Measurements from ENCODE around the gene NRCAM.
"Not testable (repeated sequence)": the region's sequence is repeated elsewhere in the genome, so short reads cannot be mapped to it uniquely, and the experiment has no call there.

NRCAM gene

GRCh38 chr7:108280136-108280535, 176.1 kb downstream of the NRCAM start:
- DNase-seq (ENCODE audit: low spot score): no peak

- no peak for DNase-seq (ENCODE audit: low spot score)
Measured at GRCh38 chr7:108278776-108279175, 177.5 kb downstream of the NRCAM start.

- no peak for DNase-seq (ENCODE audit: low spot score)
Measured at GRCh38 chr7:108278281-108278680, 178.0 kb downstream of the NRCAM start.

DNA sequence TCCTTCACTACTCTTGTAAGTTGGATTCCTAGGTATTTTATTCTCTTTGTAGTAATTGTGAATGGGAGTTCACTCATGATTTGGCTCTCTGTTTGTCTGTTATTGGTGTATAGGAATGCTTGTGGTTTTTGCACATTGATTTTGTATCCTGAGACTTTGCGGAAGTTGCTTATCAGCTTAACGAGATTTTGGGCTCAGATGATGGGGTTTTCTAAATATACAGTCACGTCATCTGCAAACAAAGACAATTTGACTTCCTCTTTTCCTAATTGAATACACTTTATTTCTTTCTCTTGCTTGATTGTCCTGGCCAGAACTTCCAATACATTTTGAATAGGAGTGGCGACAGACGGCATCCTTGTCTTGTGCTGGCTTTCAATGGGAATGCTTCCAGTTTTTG, 181.8 kb downstream of the NRCAM start:
- DNase-seq (ENCODE audit: low spot score): not testable (repeated sequence)

DNA sequence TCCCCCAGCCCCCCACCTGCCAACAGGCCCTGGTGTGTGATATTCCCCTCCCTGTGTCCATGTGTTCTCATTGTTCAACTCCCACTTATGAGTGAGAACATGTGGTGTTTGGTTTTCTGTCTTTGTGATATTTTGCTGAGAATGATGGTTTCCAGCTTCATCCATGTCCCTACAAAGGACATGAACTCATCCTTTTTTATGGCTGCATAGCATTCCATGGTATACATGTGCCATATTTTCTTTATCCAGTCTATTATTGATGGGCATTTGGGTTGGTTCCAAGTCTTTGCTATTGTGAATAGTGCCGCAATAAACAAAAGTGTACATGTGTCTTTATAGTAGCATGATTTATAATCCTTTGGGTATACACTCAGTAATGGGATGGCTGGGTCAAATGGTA, 183.3 kb downstream of the NRCAM start:
- not testable (repeated sequence) for DNase-seq (ENCODE audit: low spot score)

DNA sequence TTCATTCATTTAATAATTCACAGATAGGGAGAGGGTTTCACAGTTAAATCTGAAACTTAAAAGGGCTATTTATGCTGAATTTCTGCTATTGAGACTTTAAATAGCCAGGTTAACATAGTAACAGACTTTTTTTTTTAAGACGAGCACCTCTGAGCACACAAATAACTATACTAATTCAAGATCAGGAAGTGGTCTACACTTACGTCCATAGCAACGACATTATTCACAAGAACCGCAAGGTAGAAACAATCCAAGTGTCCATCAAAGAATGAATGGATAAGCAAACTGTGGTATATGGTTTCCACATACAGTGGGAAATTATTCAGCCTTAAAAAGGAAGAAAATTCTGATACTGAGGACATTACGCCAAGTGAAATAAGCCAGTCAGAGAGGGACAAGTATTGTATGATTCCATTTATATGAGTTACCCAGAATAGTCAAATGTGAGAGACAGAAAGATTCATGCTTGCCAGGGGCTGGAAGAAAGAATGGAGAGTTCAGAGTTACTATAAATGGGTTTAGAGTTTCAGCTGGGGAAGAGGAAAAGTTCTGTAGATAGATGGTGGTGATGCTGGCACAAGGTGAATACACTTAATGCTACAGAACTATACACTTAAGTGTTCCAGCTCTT, 185.7 kb downstream of the NRCAM start:
- DNase-seq (ENCODE audit: low spot score): no peak

GRCh38 chr7:108268200-108268820, 187.9 kb downstream of the NRCAM start:
- no peak for DNase-seq (ENCODE audit: low spot score)

GRCh38 chr7:108267615-108268014, 188.6 kb downstream of the NRCAM start:
- no peak for DNase-seq (ENCODE audit: low spot score)

DNA sequence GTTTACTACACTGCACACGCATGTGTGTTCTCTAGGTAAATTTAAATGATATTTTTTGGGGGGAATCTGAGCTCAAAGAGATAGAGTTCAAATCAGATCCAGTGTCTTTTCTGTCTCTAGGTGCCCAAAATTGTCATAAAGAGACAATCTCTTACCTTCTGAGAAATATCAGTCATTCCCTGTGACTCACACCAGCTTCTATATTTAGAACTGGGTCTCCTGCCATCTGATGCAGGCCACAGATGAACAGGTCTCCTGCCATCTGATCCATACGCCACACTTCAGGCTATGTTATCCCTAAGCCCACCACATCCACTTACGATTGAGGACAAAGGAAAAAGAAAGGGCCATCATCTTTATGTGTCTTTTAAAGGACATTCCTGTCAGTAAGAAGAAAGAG, 189.7 kb downstream of the NRCAM start:
- DNase-seq (ENCODE audit: low spot score): no peak

- DNase-seq (ENCODE audit: low spot score): no peak
Measured at GRCh38 chr7:108266035-108266434, 190.2 kb downstream of the NRCAM start.

GRCh38 chr7:108265007-108265406, 191.2 kb downstream of the NRCAM start:
- no peak for DNase-seq (ENCODE audit: low spot score)

DNA sequence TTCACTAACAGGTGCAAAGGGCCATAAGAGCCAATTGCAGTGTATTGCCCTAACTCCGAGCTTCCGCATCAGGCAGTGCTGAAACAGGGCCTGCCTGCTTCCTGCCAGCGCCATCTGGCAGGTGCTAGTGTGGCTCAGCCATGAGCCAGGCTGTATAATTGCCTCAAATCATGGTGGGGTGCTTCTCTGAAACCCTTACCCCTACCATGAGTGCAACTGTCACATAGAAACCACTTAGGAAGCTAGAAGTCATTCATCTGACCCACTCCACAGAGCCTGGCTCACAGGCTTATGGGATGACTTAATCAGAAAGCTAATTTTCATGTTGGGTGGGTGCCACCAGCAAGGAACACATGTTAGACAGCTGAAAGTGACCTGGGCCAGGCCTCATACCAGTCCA, 192.8 kb downstream of the NRCAM start:
- DNase-seq (ENCODE audit: low spot score): no peak

DNA sequence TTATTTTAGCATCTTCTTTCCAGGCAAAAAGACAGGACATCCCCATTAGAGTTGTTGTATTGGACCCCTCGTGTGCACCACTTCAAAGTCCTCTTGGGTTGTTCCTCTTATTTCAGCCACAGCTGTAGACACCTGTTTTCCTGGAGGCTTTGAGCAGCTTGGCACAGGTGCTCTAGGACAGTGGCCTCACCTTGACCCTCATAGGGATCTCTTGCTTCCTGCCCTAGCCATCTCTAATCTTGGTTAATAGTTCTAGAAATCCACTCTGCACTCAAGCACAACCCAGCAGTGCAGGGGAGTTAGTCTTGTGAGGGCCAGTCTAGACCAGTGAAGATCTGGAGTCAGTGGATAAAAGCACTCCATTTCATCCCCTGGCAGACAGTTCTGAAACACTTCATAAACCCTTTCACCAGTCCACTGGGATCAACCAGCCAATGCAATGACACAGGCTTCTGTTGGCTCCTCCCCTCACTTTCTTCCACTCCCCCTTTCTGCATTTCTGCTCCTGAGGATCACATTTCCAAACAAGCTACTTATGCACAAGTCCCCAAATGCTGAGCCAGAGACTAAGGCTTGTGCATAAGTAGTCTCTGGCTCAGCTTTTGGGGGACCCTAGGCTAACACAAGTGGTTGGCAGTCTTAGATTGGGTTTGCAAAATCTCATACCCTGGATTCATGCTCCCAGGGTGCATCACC, 194.5 kb downstream of the NRCAM start:
- DNase-seq (ENCODE audit: low spot score): no peak

GRCh38 chr7:108259447-108259846, 196.8 kb downstream of the NRCAM start:
- DNase-seq (ENCODE audit: low spot score): not testable (repeated sequence)

DNA sequence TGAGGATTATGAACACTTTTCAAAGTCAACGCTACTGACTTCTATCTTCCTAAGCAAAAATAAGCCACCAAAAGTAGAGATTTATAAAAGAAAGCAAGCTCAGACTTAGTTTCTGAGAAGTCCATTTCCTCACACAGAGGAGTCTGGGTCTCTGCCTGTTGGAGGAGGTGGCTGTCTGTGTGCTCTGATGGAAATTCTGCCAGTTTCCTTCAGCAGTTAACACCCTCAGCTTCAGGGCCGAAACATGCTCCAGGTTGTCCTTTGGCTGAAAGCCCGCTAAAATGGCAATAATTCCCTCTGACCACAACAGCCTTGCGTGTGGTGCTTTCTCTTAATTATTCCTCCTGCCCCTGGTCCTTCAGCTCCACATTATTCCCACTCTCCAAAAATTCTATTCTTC, 198.3 kb downstream of the NRCAM start:
- no peak for DNase-seq (ENCODE audit: low spot score)

DNA sequence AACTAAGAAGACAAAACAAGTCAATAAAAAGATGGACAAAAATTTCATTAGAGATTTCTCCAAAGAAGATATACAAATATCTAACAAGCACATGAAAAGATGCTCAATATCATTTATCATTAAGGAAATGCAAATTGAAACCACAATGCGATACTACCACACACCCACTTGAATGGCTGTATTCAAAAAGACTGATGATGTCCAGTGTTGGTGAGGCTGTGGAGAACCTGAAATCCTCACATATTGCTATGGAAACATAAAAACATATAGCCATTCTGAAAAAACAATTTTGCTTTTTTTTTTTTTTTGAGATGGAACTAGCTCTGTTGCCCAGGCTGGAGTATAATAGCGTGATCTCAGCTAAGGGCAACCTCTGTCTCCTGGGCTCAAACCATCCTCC, 202.0 kb downstream of the NRCAM start:
- no peak for DNase-seq (ENCODE audit: low spot score)

DNA sequence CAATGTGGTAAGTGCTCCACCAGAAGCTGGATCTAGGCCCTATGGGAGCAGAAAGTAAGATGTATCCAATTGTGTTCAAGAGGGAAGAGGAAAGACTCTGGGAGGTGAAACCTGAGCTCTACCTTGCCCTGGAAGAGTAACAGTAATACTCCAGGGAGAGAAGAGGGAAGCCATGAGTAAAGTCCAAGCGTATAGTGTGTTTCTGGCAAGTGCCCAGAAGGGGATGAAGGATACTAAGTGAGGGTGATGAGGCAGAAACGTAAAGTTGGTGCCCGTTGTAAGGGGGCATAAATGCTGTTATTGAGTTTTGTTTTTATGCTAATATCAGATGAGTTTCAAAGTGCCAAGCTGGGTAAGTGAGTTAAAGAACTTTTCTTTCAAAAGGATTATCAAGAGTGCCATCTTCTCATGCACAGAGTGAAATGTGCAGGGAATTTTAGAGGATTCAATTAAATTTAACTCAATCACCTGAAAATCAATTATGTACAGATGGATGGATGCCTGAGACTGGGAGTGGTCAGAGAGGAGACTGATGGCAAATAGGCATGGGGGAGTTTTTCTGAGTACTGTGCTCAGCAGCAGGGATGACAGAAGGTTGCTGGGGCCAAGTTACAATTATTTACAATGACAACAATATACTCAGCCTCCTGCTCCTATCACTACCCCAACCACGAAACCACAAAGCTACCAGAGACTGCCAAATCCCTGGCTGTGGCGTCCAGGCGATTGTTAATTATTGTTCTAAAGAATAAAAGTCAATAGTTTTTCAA, 202.8 kb downstream of the NRCAM start:
- DNase-seq (ENCODE audit: low spot score): no peak

DNA sequence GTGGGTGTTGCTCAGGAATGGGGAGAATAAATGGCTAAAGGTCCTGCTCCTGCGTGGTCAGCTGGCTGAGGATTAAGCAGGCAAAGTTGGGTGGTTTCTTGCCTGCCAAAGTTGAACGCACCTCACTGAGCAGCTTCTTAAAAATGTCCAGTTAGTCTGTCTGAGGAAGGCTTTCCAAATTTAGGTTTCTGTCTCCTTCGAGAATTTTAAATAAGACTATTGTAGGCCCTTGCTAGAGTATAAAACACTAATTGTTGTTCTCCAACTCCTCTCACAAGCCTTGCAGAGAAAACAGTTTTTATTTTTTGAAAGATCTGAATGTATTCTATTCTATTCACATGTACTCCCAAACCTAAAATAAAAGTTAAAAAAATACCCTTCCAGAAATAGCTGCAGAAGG, 204.1 kb downstream of the NRCAM start:
- no peak for DNase-seq (ENCODE audit: low spot score)

DNA sequence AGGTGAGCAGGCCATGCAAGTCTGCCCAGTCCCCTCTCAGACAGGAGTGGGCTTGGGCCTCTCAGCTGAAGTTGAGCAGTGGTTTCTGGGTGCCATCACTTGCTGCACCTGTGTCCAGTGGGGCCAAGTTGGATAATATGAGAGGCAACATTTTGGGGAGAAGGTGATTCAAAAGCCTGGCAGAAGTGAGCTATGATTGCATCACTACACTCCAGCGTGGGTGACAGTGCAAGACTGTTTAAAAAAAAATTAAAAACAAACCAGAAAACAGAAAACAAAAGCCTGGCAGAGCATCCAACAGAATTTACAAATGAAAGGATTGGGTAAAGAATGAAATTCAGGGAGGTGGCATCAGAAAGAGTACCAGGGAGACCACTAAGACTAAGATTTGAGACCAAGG, 204.5 kb downstream of the NRCAM start:
- no peak for DNase-seq (ENCODE audit: low spot score)

- DNase-seq (ENCODE audit: low spot score): no peak
Measured at GRCh38 chr7:108249453-108249852, 206.8 kb downstream of the NRCAM start.

DNA sequence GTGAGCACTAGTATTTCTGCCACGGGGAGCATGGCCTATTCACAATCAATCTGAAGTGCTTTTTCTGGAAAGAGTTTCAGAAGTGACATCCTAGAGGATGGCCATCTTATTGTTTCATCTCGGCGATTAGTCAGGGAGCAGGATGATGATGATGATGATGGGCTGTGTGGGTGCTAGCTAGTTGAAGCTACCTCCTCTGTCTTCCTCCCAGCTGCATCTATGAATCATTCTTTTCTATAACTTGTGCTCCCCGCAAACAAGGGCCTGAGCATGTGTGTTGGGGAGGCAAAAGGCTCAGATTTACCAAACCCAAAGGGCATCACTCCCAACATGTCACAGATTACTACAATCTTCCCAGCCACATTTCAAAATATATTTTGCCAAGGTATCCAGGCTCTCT, 207.4 kb downstream of the NRCAM start:
- no peak for DNase-seq (ENCODE audit: low spot score)

GRCh38 chr7:108248418-108248817, 207.8 kb downstream of the NRCAM start:
- DNase-seq (ENCODE audit: low spot score): no peak

DNA sequence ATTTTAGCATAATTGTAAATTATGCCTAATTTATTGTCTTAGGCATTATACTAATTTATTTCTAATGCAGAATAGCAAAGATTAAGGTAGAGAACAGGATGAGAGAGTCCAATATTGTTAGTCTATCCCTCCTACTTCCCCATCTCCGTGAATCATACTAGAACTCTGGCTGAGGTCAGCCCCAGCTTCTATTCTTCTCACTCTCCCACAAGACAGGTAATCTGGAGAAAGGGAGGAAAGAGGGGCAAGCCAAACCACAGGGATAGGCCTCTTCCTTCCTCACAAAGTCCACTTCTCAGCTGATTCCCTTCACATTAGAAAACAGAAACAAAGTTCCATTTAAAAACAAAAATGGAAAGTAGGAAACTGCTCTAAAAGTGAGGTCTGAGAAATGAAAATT, 208.6 kb downstream of the NRCAM start:
- no peak for DNase-seq (ENCODE audit: low spot score)

Data from RKO (cell line).